GM18508 (cell line): ENCODE results near the gene SLC50A1.
A peak's percentile ranks its signal among the peaks of the same experiment; 100 is the strongest.

Experiments used
- ATAC-seq: cut with Tn5 transposase; IDR thresholded peaks from one replicate; pipeline ENCODE4 v1.9.1; 2021; ENCODE audit warnings: moderate number of reproducible peaks; ENCODE audit not compliant: insufficient read depth, unreplicated experiment

SLC50A1 gene

GRCh38 chr1:155168456-155169210, 33.0 kb downstream of the SLC50A1 start:
- ATAC-seq, result no peak

GRCh38 chr1:155169541-155169940, 33.9 kb downstream of the SLC50A1 start:
- no peak for ATAC-seq

- no peak for ATAC-seq
These were observed 34.6 kb downstream of the SLC50A1 start for GRCh38 chr1:155170101-155170785.

- ATAC-seq, result no peak
These were observed 35.2 kb downstream of the SLC50A1 start for GRCh38 chr1:155170806-155171205.

GRCh38 chr1:155171836-155172731, 36.4 kb downstream of the SLC50A1 start:
- ATAC-seq, result no peak

GRCh38 chr1:155172732-155173477, 37.3 kb downstream of the SLC50A1 start, which contains the start of gene KRTCAP2:
Gene KRTCAP2 (minus strand): TSS chr1:155173304. CDS start chr1:155173224, 80 bp downstream.
- peak; percentile 51 for ATAC-seq

GRCh38 chr1:155173478-155174323, 38.0 kb downstream of the SLC50A1 start, which contains the start of gene TRIM46:
Gene TRIM46 (plus strand): TSS chr1:155173849. CDS start chr1:155173967, 118 bp downstream.
- no peak for ATAC-seq

GRCh38 chr1:155174324-155175280, 39.0 kb downstream of the SLC50A1 start:
- ATAC-seq, result no peak

GRCh38 chr1:155175281-155175926, 39.8 kb downstream of the SLC50A1 start:
- no peak for ATAC-seq

- ATAC-seq, result no peak
These were observed 40.3 kb downstream of the SLC50A1 start for GRCh38 chr1:155175927-155176371.

- no peak for ATAC-seq
These were observed 41.0 kb downstream of the SLC50A1 start for GRCh38 chr1:155176544-155177071.

- no peak for ATAC-seq
These were observed 41.7 kb downstream of the SLC50A1 start for GRCh38 chr1:155177192-155177917.

GRCh38 chr1:155177918-155178281, 42.2 kb downstream of the SLC50A1 start:
- no peak for ATAC-seq

- ATAC-seq, result no peak
These were observed 42.9 kb downstream of the SLC50A1 start for GRCh38 chr1:155178441-155179111.

- no peak for ATAC-seq
These were observed 43.7 kb downstream of the SLC50A1 start for GRCh38 chr1:155179112-155180031.
